B cell (primary cell): Measurements from ENCODE around the gene SETBP1. TPM values are rescaled to one million over a fixed set of nuclear protein-coding genes. Genes with fewer than 3 reads are reported as not detected.

ENCODE experiments used
- ATAC-seq: fragments of 200-7000 bp; cut with Tn5 transposase; one replicate; pipeline ENCODE4 v1.10.0; 2021; ENCODE audit warnings: low read depth, mild to moderate bottlenecking, moderate number of reproducible peaks, moderate library complexity
- CTCF ChIA-PET: fragments of 350-600 bp; sonication (Branson Sonifier 250); formaldehyde crosslinking; loops from one replicate; lab custom pipeline; 2021; ENCODE audit warnings: antibody characterized with exemption, inconsistent platforms; lab: Charles Lee
- POLR2A ChIA-PET: fragments of 350-600 bp; sonication (Branson Sonifier 250); formaldehyde crosslinking; loops from one replicate; lab custom pipeline; 2021; ENCODE audit warnings: antibody characterized with exemption; lab: Charles Lee
- DNase-seq: peaks from one replicate; pipeline ENCODE4 v3.0.0; 2013
- H2AFZ ChIP-seq: 2 replicates; pipeline ENCODE4 v1.6.1; 2012; ENCODE audit warnings: mild to moderate bottlenecking, low read depth, low read length; ENCODE audit not compliant: insufficient read depth, poor library complexity, severe bottlenecking
- H3K27ac ChIP-seq, 2 donors: 1 replicate in 1 of 2; 2 replicates in 1 of 2; pipeline ENCODE4 v1.5.1; 2012 to 2013; ENCODE audit warnings: low read length in 2 of 2, mild to moderate bottlenecking in 2 of 2, moderate library complexity in 1 of 2
- H3K27me3 ChIP-seq, 4 experiments: fragments of 200-600 bp in 1 of 4; sonication (generic) in 1 of 4; replicated peaks in 1 of 4; 1 replicate in 2 of 4; 2 replicates in 2 of 4; pipeline versions ENCODE4 v1.6.1 to v1.7.0; 2013 to 2016; ENCODE audit warnings: low read length in 3 of 4, mild to moderate bottlenecking in 2 of 4, mixed read lengths in 1 of 4, moderate library complexity in 1 of 4; ENCODE audit not compliant: insufficient read depth in 4 of 4, control insufficient read depth in 3 of 4; ENCODE audit errors: control extremely low read depth in 1 of 4
- H3K36me3 ChIP-seq, 2 experiments: replicated peaks in 1 of 2; 1 replicate in 1 of 2; 2 replicates in 1 of 2; pipeline versions ENCODE4 v1.6.1 to v1.7.1; 2013; ENCODE audit warnings: low read length in 1 of 2; ENCODE audit not compliant: insufficient read depth in 2 of 2, control insufficient read depth in 1 of 2; ENCODE audit errors: control extremely low read depth in 1 of 2, extremely low read depth in 1 of 2
- H3K4me1 ChIP-seq, 2 donors: fragments of 200-600 bp in 1 of 2; sonication (generic) in 1 of 2; 1 replicate in 1 of 2; 2 replicates in 1 of 2; pipeline versions ENCODE4 v1.5.1 to v1.6.1; 2013 to 2017; ENCODE audit warnings: low read length in 2 of 2; ENCODE audit not compliant: control insufficient read depth in 2 of 2, insufficient read depth in 2 of 2
- H3K4me2 ChIP-seq: replicated peaks from 2 replicates; pipeline ENCODE3; 2012; ENCODE audit warnings: mild to moderate bottlenecking, low read depth, low read length; ENCODE audit not compliant: poor library complexity, severe bottlenecking
- H3K4me3 ChIP-seq, 5 experiments: fragments of 200-600 bp in 1 of 5; sonication (generic) in 1 of 5; 1 replicate in 3 of 5; 2 replicates in 2 of 5; pipeline versions ENCODE4 v1.5.1 to v1.7.0; 2011 to 2016; ENCODE audit warnings: low read length in 4 of 5, mild to moderate bottlenecking in 4 of 5, low read depth in 2 of 5, control low read depth in 1 of 5, moderate library complexity in 1 of 5; ENCODE audit not compliant: insufficient read depth in 1 of 5; ENCODE audit errors: control extremely low read depth in 1 of 5, extremely low read depth in 1 of 5
- H3K79me2 ChIP-seq: fragments of 200-600 bp; sonication (generic); one replicate; pipeline ENCODE4 v1.6.0; 2016; ENCODE audit warnings: low read length; ENCODE audit not compliant: control insufficient read depth, insufficient read depth
- H3K9ac ChIP-seq: fragments of 200-600 bp; sonication (generic); 2 replicates; pipeline ENCODE4 v1.6.1; 2017; ENCODE audit warnings: mild to moderate bottlenecking, low read length, moderate library complexity
- H3K9me3 ChIP-seq, 3 donors: one replicate each; pipeline versions ENCODE4 v1.6.1 to v1.7.1; 2013; ENCODE audit warnings: low read length in 2 of 3; ENCODE audit not compliant: control insufficient read depth in 2 of 3, insufficient read depth in 1 of 3; ENCODE audit errors: control extremely low read depth in 1 of 3
- H4K20me1 ChIP-seq: 2 replicates; pipeline ENCODE4 v1.6.0; 2012; ENCODE audit warnings: mild to moderate bottlenecking, low read length; ENCODE audit not compliant: insufficient read depth, control insufficient read depth, poor library complexity, severe bottlenecking
- H3K27ac Mint-ChIP-seq: one replicate; pipeline ENCODE4 v1.8.0; 2021; ENCODE audit warnings: mixed read lengths
- H3K27me3 Mint-ChIP-seq: one replicate; pipeline ENCODE4 v1.8.0; 2021; ENCODE audit warnings: mixed read lengths
- H3K4me1 Mint-ChIP-seq: one replicate; pipeline ENCODE4 v1.8.0; 2021; ENCODE audit warnings: mixed read lengths
- H3K4me3 Mint-ChIP-seq: one replicate; pipeline ENCODE4 v1.8.0; 2021; ENCODE audit warnings: mixed read lengths
- H3K9me3 Mint-ChIP-seq: one replicate; pipeline ENCODE4 v1.8.0; 2022; ENCODE audit warnings: mixed read lengths; ENCODE audit not compliant: insufficient read depth
- EZH2 ChIP-seq: IDR thresholded peaks from 2 replicates; pipeline ENCODE4 v1.6.1; 2012; ENCODE audit warnings: borderline replicate concordance, low read depth, mild to moderate bottlenecking, moderate library complexity, low read length; ENCODE audit not compliant: insufficient read depth, poor library complexity, severe bottlenecking
- WGBS: methylation state at CpG from one replicate; pipeline ENCODE4 v1.1.5; 2013; ENCODE audit warnings: missing lambda C conversion rate; ENCODE audit not compliant: insufficient coverage; 5-methylcytosine and 5-hydroxymethylcytosine counted together
- intact Hi-C: fragments of 100-400 bp; cut with micrococcal nuclease; formaldehyde crosslinking; loops from one replicate; pipeline ENCODE4 v1.10.0; 2022
- polyA plus RNA-seq: library from polyadenylated mRNA; depleted of rRNA; stranded (reverse); fragments of >200 nt; gene quantifications from 2 replicates; pipeline ENCODE4 v1.2.3, GENCODE V29; 2012
- small RNA-seq: library from RNA; depleted of rRNA; stranded (forward); fragments of <200 nt; gene quantifications from one replicate; pipeline ENCODE3, GENCODE V24; 2012; ENCODE audit warnings: low replicate concordance, low read depth; ENCODE audit not compliant: insufficient read length
- total RNA-seq, 2 donors: library from RNA; stranded (reverse); fragments of 120-200 nt in 1 of 2; gene quantifications; 1 replicate in 1 of 2; 2 replicates in 1 of 2; pipeline versions ENCODE4 v1.2.3 to v1.2.4, GENCODE V29; 2013 to 2022
- TF ChIP-seq, protein P1 (sequence below): fragments of 200-600 bp; IDR thresholded peaks from one replicate; pipeline ENCODE4 v1.8.0; 2022; ENCODE audit warnings: antibody characterized with exemption, mild to moderate bottlenecking

The SETBP1 gene
- total and polyA plus RNA-seq, 2 donors (not counting 1 experiment from before 2014, with no cell fraction given) = 15.1 to 129 TPM

DNA sequence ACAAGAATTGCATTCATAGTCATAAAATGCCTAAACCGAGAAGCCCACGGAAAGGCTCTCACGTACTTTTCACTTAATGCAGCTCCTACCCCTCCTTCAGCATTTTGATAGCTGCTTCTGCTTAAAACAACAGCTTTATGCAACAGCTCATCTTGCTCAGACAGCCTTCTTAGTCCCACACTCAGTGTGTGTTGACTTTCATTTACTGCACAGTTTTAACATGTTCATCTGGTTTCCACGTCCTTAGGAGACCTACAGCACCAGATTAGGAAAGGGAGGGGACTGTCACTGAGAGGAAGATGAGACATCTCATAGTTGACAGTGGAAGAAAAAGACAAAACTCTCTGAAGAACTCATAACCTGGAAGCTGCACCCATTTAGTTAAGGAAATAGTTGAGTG lies 435.4 kb downstream of the SETBP1 start:
- no peak overlapping the region for H3K27ac ChIP-seq
- no peak overlapping the region for H3K27ac Mint-ChIP-seq
- ATAC-seq (no peak), DNase-seq (no peak)
- H3K36me3 ChIP-seq = no peaks in the 10 kb centered on the region
- H2AFZ ChIP-seq = no peak overlapping the region
- POLR2A ChIA-PET = no interaction called here
- no peaks in the 10 kb centered on the region for H3K9me3 ChIP-seq
- H3K4me3 ChIP-seq = no peak overlapping the region
- no peak overlapping the region for H3K4me2 ChIP-seq
- no peaks in the 10 kb centered on the region for H3K4me1 Mint-ChIP-seq
- TF ChIP-seq, protein P1, sequence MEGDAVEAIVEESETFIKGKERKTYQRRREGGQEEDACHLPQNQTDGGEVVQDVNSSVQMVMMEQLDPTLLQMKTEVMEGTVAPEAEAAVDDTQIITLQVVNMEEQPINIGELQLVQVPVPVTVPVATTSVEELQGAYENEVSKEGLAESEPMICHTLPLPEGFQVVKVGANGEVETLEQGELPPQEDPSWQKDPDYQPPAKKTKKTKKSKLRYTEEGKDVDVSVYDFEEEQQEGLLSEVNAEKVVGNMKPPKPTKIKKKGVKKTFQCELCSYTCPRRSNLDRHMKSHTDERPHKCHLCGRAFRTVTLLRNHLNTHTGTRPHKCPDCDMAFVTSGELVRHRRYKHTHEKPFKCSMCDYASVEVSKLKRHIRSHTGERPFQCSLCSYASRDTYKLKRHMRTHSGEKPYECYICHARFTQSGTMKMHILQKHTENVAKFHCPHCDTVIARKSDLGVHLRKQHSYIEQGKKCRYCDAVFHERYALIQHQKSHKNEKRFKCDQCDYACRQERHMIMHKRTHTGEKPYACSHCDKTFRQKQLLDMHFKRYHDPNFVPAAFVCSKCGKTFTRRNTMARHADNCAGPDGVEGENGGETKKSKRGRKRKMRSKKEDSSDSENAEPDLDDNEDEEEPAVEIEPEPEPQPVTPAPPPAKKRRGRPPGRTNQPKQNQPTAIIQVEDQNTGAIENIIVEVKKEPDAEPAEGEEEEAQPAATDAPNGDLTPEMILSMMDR = no peak
- no peak for TF ChIP-seq EZH2
- no peak overlapping the region for H3K9ac ChIP-seq
- 89% methylated on average over 3 of the region's 4 CpGs for WGBS
- H3K4me3 Mint-ChIP-seq = no peak overlapping the region
- no peaks in the 10 kb centered on the region for H4K20me1 ChIP-seq
- H3K79me2 ChIP-seq = no peaks in the 10 kb centered on the region
- no peaks in the 10 kb centered on the region for H3K9me3 Mint-ChIP-seq
- intact Hi-C loops = no loop called here
- no peaks in the 10 kb centered on the region for H3K27me3 Mint-ChIP-seq
- H3K27me3 ChIP-seq = no peaks in the 10 kb centered on the region
- H3K4me1 ChIP-seq = no peaks in the 10 kb centered on the region
- CTCF ChIA-PET = no interaction called here

Small RNA genes within 50 kb of the gene (small RNA-seq; reads per million reads assigned to genes)
- gene MIR4319 = not detected
